Stimulated activated CD4-positive, alpha-beta T cell treated with anti-CD3 and anti-CD28 coated beads, Interleukin-15, amount 100 ng/mL, for 24 hours (primary cell): ENCODE data around the gene GGTLC1.
A peak's percentile ranks its signal among the peaks of the same experiment; 100 is the strongest.

Experiments used
- DNase-seq: peaks from one replicate; pipeline ENCODE4 v3.0.0-alpha.2; 2020

Gene GGTLC1

GRCh38 chr20:23959054-23959453 lies 29.5 kb downstream of the GGTLC1 start:
- DNase-seq, result no peak

DNA sequence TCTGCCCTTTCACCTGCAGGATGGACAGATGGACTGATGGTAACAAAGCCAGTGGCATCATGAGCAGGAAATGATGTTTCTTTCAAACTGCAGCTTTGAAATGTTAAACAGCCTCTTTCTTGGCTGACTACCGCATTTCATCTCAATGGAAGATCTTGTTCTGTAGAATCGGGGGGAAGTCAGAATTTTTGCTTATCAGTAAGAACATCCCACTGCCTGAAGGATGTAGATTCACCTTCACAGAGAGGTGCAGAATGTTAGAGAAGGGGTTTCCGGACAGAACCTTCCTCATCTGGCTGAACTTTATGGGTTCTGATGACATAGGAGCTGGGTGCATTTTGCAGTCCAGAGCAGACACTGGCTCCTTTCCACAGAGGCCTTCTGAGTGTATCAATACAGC lies 32.7 kb downstream of the GGTLC1 start:
- no peak for DNase-seq

DNA sequence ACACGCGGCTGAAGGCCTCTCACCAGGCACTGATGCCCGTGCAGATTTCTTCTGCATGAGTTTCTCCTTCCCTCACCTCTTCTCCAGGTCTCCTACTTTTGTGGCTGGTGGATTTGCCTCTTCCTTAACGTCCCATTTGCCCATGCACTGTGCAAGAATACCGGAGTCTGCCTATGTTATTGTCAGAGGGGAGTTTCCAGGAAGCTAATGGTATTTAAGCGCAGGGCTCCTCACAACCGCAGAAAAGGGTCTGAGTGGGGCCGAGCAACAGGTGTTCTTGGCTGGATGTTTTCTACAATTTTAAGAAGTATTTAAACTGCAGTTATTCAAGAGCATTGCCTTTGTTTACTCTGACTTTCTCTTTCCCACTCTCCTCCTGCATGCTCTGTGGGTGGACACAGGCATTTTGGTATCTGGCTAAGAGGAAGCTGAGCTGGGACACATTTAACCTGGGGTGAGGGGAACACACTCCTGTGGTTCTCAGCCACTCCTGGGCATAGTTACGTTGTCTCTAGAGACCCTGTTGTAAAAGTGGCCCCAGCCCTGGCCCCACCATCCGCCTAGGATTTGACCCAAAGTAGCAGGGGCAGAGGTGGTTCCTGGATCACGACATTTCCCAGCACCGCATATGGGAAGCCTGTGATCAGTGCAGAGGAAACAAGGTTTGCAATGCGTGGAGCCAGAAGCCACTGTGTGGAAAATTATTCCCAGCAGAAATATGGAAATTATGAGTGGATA lies 34.4 kb downstream of the GGTLC1 start:
- DNase-seq, result no peak

- no peak for DNase-seq
These were observed 42.4 kb downstream of the GGTLC1 start for GRCh38 chr20:23946206-23946605.

DNA sequence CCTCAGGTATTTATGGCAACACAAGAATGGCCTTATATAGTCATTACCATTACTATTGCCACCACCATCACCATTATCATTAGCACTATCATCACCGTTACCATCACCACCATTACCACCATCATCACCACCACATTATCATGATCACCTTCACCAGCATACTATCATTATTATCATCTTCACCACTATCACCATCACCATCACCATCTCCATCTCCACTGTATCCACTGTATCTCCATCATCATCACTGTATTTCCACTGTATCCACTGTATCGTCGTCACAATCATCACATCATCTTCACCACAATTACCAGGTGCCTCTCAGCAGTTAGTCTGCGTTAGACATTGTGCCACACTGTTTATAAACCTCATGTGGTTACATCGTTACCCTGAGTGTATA lies 45.3 kb downstream of the GGTLC1 start:
- no peak for DNase-seq

DNA sequence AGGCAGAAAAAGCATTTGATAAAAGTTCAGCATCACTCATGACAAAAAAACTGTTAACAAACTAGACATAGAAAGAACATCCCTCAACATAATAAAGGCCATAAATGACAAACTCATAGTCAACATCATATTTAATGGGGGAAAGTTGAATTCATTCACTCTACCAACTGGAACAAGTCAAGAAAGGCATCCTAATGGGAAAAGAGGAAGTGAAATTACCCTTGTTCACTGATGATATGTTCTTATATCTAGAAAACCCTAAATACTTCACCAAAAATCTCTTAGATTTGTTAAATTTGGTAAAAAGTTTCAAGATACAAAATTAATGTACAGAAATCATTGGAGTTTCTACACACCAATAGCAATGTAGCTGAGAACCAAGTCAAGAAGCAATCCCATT lies 48.9 kb downstream of the GGTLC1 start:
- DNase-seq, result no peak

- no peak for DNase-seq
These were observed 49.5 kb downstream of the GGTLC1 start for GRCh38 chr20:23939063-23939462.

DNA sequence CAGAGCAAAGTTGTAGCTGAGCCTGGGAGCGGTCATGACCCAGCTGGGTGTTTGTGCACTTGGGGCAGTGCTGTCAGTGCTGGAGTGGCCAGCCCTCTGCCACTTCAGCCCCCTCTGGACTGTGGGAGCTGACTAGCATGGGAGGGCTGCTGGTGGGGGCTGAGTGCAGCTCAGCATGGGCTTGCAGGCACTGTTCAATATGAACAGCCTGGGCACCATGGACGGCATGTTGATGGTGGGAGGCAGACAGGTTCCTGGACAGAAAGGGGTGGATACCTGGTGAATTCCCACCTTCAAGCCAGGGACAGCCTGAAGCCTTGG lies 50.5 kb downstream of the GGTLC1 start:
- no peak for DNase-seq

DNA sequence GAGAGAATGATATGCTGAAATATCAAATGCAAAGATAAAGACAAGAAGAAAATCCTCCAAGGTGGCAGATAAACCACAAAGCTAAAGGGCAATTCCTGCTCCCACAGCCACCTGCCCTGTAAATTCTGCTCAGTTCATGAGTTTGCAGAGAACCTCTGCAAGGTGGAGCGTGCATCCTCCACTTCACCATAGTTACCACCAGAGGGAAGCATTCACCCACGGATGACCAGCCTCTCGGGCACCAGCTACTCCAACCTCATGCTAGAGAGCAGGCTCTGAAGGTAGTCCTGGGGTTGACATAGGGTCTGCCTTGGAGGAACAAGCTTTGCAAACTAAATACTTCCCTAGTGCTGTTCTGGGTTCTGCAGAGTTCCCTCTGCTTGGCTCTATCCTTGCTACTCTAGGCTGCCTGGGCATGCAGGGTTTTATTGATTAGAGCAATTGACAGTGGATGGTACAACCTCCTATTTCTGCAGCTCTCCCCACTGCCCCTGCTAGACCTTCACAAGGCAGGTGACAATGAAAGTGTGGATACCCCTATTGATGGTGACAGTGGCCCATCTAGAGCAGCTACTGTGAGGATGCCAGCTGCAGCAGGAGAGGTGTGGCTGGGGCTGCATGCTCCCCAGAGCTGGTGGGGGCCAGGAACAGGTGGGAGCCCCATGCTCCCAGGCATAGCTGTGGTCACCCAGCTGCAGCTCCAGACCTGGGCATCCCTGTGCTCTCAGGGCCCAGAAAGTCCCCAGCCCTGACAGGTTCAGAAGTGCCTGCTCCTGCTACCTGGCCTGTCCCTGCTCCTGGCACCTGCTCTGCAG lies 51.1 kb downstream of the GGTLC1 start:
- peak; percentile 64 for DNase-seq
